HG02840 (cell line): ENCODE results near the gene OGDHL.
"Not testable (repeated sequence)": the region's sequence is repeated elsewhere in the genome, so short reads cannot be mapped to it uniquely, and the experiment has no call there.

ENCODE experiments used
- ATAC-seq: cut with Tn5 transposase; IDR thresholded peaks from one replicate; pipeline ENCODE4 v1.9.1; 2021; ENCODE audit warnings: mild to moderate bottlenecking, moderate library complexity, moderate number of reproducible peaks; ENCODE audit not compliant: unreplicated experiment, low FRiP score

Gene OGDHL

DNA sequence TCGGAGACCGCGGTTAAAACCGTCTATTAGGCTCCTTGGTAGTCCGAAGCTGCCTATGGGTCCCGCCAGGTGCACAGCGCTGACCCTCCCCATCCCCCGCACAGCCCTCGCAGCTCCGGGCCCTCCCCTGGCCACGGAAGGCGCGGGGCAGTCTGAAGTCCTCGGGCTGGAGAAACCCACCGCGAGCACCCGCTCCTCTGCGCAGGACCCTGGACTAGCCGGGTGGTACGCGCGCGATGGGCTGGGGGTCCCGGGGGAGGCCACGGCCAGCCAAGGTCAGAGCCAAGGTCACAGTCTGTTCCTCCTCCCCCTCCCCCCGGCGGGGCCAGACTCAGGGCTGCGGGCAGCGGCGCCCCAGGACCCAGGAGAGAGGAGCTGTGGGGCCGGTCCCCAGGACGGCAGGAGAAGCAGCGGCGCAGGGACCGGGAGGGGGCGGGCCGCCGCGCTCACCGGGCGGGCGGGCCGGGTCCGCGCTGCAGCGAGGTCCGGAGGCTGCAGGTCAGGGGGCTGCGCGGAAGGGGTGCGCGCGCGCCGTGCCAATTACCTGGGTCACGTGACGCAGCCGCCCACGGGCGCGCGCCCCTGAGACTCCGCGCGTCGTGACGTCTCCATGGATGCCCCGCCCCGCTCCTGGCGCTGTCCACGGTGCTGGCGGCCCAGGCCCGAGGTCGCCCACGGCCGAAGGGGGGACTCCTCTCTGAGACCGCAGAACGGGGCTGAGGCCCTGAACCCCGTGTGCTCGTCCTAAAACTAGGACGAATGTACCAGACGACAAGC, at the start of gene OGDHL:
Gene OGDHL, minus strand, starts transcription at position 535 of the 777 bp plus-strand sequence. CDS start 3,731 bp downstream, outside the sequence.
- no peak for ATAC-seq

DNA sequence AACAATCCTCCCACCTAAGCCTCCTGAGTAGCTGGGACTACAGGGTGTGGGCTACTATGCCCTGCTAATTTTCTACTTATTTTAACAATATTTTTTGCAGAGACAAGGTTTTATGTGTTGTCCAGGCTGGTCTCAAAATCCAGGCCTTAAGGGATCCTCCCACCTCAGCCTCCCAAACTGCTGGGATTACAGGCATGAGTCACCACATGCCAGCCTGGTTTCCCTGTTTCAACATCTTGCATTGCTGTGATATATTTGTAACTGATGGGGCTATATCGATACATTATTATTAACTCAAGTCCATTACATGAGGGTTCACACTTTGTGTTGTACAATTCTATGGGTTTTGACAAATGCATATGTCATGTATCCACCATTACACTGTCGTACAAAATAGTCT, 41.9 kb upstream of the OGDHL start:
- no peak for ATAC-seq

DNA sequence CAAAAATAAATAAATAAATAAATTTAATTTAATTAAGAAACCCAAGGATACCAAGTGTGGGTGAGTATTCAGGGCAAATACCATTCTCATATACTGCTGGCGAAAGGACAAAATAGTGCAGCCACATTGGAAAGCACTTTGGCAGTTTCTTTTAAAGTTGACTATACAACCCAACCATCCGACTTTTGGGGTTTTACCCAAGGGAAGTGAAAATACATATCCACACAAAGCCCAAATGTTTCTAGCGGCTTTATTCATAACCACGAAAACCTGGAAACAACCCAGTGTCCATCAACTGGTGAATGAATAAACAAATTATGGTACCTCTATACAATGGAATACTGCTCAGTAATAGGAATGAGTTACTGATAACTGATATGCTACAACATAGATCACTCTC, 36.2 kb upstream of the OGDHL start:
- no peak for ATAC-seq

DNA sequence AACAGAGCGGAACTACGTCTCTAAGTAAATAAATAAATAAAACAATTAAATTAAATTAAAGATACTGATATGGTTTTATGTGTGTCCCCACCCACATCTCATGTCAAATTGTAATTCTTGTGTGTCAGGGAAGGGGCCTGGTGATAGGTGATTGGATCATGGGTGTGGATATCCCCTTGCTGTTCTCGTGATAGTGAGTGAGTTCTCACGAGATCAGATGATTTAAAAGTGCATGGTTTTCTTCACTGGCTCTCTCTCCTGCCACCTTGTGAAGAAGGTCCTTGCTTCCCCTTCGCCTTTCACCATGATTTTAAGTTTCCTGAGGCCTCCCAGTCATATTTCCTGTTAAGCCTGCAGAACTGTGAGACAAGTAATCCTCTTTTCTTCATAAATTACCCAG, 29.0 kb upstream of the OGDHL start:
- ATAC-seq: no peak

DNA sequence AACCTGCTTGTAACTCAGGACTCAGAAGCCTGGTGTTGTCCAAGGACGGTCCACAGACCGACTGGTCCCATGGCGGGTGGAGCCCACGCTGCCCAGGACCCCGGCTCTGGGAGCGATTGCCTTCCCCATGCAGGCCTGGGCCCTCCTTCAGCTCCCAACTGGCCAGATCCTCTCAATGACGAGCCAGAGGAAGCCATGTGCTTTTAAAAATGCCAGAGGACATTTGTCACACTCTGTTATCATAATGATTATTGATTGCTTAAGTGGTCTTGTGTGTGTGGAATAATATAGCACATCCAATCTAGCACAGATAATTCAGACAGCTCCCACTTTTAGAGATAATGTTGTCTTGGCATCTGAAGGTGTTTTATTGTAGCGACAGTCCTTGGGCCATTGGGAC, 22.6 kb upstream of the OGDHL start:
- no peak for ATAC-seq

DNA sequence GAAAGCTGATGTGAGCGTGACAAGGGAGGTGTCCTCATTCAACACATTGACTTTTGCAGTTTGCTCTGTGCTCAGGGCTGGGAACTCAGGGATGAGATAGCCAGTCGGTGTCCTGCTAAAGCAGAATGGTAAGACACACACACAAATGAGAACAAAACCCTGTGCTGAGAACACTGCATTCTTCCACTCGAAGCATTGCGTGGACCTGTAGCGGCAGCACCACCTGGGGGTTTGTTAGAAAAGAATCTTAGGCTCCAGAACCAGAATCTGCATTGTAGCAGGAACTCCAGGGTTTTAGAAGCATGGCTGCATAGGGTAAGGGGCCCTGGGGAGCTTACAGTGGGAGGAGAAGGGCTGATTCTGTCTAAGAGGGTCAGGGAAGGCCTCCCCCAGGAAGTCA, 21.5 kb upstream of the OGDHL start:
- no peak for ATAC-seq

DNA sequence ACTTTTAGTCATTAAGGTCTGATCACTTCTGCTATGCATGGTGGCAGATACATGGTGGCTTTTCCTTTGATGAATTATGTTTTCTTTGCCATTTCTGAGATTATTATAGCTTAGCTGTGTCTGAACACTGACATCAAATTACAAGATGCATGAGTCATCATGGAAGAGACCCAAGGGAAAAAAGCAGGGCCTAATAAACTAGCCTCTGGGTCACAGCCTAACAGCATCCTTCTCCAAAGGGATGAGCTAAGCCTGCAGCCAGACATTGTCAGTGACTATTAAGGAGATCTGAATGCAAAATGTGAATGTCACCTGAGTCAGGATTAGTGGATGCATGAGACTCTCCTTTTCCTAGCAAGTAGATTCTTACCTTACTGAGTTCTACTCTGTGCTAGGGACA, 19.1 kb upstream of the OGDHL start:
- ATAC-seq: no peak

DNA sequence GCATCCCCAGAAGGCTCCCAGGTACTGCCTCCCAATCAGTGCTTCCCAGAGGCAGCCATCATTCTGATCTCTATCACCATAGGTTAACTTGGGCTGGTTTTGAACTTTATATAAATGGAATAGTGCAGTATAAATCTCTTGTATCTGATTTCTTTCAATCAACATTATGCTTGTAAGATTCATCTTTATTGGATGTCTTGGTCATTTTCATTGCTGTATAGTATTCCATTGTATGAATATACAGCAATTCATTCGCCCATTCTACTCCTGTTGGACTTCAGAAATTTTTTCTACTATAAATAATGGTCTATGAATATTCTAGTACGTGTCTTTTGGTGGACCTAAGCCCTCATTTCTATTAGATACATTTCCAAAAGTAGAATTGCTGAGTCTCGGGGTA, 16.1 kb upstream of the OGDHL start:
- no peak for ATAC-seq

DNA sequence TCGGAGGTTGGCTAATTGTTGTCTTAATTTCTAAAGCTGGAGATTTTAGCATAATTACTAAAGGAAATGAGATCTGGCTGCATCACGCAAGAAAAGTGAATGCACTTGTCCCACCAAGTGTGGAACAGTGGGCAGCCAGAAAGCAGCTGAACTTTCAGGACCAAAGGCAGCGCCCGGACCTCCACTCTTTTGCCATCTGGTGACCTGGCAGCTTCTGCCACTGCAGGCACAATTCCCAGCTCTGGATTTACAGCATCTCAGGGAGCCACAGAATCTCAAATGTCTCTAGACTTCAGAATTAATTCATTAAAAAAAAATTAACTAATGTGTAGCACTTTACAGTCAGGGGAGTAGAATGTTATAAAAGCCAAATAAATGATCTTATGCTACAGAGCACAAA, 14.7 kb upstream of the OGDHL start:
- ATAC-seq: no peak

DNA sequence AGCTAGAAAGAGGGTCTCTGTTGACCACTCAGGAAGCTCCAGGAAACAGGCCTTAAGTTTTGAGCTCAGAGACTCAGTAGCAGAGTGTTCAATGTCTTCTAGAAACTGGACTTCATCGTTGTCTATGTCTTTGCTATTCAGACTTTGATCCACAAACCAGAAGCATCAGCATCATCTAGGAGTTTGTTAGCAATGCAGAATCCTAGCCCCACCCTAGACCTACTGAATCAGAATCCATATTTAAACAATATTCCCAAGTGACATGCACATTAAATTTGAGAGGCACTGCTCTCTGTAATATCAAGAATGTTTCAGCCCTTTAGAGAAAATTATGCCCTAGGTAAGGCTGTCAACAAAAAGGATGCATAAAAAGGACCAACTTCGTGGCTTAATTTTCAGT, 12.9 kb upstream of the OGDHL start:
- no peak for ATAC-seq

DNA sequence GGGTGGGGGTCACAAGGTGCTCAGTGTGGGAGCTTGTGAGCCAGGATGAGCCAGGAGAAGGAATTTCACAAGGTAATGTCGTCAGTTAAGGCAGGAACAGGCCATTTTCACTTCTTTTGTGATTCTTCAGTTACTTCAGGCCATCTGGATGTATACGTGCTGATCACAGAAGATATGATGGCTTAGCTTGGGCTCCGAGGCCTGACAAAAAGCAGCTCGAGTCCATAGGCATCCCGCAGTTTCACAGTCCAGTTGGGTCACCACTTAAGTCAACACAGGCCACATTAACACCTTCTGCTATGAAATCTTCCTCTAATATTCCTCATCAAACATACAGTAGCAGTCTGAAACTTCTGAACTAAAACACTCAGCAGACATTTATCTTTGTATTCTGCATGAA, 10.8 kb upstream of the OGDHL start:
- ATAC-seq: not testable (repeated sequence)

DNA sequence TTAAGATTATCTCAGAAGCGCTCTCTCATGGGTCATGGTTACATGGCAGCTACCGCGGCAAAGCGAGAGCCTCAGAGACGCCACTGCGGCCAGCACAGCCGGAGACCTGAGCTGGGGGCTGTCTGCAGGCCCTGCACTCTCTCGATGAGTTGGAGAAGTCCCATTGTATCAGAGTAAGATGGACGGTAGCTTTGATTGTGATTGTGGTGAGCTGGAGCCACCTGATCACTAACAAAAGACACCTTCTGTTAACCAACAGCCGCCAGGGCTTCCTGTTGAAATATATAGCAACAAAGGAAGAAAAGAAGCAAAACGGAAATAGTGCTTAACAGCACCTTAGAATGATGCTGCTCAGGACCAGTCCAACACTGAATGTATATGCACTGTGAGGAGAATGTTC, 8.9 kb upstream of the OGDHL start:
- ATAC-seq: not testable (repeated sequence)

DNA sequence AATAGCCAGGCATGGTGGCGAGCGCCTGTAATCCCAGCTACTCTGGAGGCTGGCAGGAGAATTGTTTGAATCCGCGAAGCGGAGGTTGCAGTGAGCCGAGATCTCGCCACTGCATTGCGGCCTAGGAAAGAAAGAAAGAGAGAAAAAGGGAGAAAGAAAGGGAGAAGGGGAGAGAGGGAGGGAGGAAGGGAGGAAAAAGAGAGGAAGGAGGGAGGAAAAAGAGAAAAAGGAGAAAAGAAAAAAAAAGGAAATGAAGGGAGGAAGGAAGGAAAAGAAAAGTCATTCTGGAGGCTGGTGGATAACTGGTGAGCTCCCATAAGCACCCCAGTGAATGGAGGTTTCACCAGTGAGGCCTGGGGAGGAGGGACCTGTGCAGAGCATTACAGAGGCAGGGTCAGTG, 7.6 kb upstream of the OGDHL start:
- no peak for ATAC-seq

DNA sequence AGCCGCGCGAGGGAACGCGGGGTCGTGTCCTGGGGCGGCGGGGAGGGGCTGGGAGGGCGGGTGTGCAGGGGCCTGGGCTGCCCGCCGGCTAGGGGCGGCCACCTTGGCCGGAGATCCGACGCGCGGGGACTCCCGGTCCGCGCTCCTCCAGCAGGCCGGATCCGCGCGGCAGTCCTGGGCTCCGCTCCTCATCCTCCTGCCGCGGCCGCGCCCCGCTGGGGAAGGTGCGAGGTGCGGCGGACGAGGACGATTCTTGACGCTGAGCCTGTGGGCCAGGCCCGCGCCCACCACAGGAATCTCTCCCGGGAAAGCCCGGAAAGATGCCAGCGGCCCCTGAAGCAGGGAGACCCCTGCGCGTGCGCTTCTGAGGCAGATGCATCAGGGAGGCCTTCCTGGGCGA, 6.6 kb upstream of the OGDHL start:
- no peak for ATAC-seq

DNA sequence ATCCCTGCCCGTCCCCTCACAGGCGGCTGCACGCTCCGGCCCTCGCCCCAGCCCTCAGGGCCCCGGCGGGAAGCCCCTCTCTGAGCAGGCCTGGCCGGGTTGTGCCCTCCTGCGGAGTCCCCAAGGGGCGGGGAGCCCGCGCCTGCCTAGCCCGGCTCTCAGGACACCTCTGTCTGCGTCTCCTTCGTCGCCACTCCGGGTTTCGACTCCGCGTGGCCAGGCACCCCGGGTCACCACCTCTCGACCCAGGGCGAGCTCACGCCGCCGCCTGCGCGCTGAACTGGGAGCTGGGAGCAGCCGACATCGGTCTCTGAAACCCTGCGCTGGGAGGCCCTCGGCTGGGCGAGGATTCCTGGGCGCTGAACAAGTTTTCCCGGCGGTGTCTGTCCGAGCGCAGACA, 6.2 kb upstream of the OGDHL start:
- ATAC-seq: no peak

DNA sequence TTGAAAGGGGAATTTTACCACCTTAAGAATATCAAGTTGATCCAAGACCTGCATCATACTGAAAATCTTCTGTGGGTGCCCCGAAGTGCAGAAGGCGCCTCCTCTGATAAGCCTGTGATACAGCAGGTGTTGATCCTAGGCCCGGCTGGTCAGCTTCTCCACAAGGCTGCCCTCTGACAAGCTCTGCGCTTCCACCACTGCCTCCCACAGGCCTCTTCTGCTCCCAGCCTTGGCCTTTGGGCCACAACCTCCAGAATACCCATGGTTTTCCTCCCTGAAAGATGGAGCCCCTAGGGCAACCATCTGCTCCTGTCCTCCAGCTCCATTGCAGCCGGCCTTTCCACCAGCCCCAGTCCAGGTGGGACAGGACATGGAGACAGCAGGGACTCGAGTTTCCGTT, 5.6 kb upstream of the OGDHL start:
- ATAC-seq: no peak

DNA sequence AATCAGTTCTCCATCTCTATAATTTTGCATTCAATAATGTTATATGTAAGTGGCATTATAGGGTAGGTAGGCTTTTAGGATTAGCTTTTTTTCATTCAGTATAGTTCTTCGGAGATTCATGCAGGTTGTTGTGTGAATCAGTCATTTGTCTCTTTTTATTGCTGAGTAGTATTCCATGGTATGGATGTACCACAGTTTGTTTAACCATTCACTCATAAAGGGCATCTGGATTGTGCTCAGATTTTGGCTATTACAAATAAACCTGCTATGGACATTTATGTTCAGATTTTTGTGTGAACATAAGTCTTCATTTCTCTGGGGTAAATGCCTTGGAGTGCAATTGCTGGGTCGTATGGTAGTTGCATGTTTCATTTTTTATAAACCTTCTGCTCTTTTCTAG, 4.4 kb upstream of the OGDHL start:
- ATAC-seq: no peak

DNA sequence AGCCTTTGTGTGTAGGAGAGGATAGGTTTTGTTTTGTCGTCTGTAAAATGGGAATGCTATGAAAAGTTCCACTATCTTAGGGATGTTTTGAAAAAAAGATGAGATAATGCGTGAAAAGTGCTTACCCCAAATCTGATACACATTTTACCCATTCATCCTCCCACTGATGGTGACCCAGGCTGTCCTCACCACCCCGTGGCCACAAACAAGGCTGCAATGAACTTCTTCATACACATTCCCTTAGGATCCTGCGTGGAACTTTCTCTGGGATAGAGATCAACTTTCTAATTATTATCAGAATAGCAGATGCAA, 399 bp upstream of the OGDHL start:
- no peak for ATAC-seq

DNA sequence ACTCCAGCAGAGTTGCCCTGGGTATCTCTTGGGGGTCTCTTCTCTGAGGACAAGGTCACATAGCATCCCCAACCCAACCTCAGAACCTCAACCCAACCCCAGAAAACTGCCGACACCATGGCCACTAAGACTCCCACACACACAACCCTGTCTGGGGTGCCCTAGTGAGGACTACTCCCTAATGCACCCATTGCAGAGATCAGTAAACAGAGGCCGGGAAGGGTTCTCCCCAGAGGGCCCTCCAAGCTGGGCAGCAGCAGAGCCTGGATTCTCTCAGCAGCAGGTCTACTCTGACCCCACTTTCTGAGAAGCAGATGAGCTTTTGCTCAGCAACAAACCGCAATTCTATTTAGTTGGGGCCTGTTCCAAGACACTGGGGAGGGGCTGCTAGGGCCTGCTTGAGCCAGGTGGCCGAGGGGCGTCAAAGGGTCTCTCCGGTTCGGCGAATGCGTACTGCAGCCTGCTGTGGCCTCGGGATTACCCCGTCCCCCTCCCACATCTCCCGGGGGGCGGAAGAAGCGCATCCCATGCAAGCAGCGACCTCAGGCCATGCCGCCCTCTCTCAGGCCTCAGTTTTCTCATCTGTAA, 828 bp downstream of the OGDHL start:
- ATAC-seq: no peak

DNA sequence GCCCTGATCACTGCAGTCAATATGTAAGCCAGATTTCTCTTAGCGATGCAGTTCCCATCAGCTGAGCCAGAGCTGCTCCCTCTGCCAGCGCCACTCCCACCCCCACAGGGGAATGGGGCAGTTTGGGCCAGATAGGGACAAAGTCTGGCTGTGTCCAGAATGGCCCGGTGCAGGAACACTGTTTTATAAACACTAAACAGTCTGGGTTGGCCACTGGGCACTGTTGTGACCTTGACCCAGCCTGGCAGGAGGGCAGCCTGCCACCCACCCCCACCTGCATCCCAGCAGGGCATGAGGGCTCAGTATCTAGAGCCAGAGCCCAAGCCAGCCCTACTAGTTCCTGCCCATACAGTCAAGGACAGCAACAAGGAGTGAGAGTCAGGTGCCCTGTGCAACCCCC, 1.3 kb downstream of the OGDHL start:
- ATAC-seq: no peak

DNA sequence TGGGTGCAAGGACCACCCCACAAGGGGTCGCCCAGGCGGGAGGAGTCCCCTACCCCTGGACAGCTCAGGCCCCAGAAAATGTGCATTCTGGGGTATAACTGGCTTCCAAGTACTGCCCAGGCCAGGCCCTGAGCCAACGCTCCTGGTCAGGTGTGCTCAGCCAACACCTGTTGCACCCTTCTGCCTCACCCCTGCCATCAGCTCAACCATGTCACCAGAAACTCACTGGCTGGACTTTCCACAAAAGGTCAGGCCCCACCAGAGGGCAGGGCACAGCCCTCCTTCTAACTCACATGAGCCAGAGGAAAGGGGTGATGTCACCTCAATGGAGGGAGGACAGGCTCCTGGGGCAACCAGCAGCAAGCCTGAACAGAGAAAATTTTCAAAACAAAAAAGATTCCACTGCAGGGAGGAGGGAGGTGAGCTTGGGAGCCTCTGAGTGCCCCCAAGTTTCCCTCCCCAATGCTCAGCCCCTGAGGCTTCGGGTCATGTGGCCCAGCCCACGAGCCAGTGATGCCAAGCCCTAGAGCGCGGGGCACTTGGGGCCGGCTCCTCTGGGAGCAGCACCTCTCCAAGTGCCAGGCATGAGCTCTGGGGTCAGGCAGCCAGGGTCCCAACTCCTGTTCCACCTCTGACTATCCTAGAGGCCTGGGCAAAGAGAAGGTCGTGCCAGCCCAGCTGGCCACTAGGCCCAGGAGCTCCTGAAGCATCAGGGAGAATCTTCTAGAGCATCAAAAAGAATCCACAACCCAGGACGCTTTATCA, 2.2 kb downstream of the OGDHL start:
- ATAC-seq: no peak
